ENCODE measurements around the gene BTBD10. TPM values are rescaled to one million over a fixed set of nuclear protein-coding genes. Genes with fewer than 3 reads are reported as not detected.

The BTBD10 gene
- polyA plus RNA-seq, 1 donor from 2014 or later: 143 TPM

DNA sequence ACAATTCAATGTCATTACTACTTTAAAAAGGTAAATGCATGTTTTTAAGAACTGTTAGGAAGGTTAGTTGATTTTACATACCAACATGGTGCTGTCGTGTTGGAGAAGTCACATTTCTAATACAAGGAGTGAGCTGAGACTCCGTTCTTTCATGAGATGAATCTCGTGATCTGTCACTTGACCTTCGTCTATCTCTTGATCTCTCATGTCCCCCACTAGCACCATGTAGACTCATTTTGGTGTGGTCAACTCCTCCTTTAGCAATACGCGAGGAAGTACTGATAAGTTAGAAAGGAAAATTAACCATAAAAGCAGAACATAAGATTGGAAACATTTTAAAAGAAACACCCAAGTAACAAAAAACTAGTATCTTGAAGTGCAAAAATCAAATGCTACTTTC is 41.5 kb downstream of the BTBD10 start:
- H3K79me2 ChIP-seq (replicated peaks; ENCODE audit: insufficient read depth, low read length): peaks cover under 1% of the 10 kb centered on the region
- peaks cover 6% of the 10 kb centered on the region for H3K36me3 ChIP-seq (ENCODE audit: insufficient read depth, low read length)
- no peak overlapping the region for H2AFZ ChIP-seq (ENCODE audit: low read depth, low read length)
- no peaks in the 10 kb centered on the region for H3F3A ChIP-seq (ENCODE audit: insufficient read depth, low read length, poor library complexity, severe bottlenecking)
- no peak overlapping the region for H3K9ac ChIP-seq (ENCODE audit: low read length)
- TF ChIP-seq, protein P1, sequence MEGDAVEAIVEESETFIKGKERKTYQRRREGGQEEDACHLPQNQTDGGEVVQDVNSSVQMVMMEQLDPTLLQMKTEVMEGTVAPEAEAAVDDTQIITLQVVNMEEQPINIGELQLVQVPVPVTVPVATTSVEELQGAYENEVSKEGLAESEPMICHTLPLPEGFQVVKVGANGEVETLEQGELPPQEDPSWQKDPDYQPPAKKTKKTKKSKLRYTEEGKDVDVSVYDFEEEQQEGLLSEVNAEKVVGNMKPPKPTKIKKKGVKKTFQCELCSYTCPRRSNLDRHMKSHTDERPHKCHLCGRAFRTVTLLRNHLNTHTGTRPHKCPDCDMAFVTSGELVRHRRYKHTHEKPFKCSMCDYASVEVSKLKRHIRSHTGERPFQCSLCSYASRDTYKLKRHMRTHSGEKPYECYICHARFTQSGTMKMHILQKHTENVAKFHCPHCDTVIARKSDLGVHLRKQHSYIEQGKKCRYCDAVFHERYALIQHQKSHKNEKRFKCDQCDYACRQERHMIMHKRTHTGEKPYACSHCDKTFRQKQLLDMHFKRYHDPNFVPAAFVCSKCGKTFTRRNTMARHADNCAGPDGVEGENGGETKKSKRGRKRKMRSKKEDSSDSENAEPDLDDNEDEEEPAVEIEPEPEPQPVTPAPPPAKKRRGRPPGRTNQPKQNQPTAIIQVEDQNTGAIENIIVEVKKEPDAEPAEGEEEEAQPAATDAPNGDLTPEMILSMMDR (IDR thresholded peaks at IDR 0.05; ENCODE audit: poor library complexity, severe bottlenecking): no peak
- TF ChIP-seq RAD21 (conservative IDR thresholded peaks at IDR 0.05) (no peak), TAF1 (IDR thresholded peaks at IDR 0.05; ENCODE audit: low read depth) (no peak), EZH2 (IDR thresholded peaks at IDR 0.05; ENCODE audit: borderline replicate concordance, insufficient read depth, low read length, poor library complexity, severe bottlenecking) (no peak), EP300 (conservative IDR thresholded peaks at IDR 0.05; ENCODE audit: poor library complexity, severe bottlenecking) (no peak), MXI1 (conservative IDR thresholded peaks at IDR 0.05; ENCODE audit: poor library complexity, severe bottlenecking) (no peak)
- H3K27ac ChIP-seq (ENCODE audit: low read length): no peak overlapping the region
- H3K9me3 ChIP-seq (ENCODE audit: low read length): no peaks in the 10 kb centered on the region
- H3K27me3 ChIP-seq (ENCODE audit: insufficient read depth, low read depth, low read length): no peaks in the 10 kb centered on the region
- no peaks in the 10 kb centered on the region for H4K20me1 ChIP-seq (ENCODE audit: insufficient read depth)
- no peak overlapping the region for H3K4me3 ChIP-seq (ENCODE audit: low read length)
- H3K4me2 ChIP-seq (ENCODE audit: low read length): no peak overlapping the region
- no peaks in the 10 kb centered on the region for H3K9me2 ChIP-seq (ENCODE audit: insufficient read depth, low read length)

DNA sequence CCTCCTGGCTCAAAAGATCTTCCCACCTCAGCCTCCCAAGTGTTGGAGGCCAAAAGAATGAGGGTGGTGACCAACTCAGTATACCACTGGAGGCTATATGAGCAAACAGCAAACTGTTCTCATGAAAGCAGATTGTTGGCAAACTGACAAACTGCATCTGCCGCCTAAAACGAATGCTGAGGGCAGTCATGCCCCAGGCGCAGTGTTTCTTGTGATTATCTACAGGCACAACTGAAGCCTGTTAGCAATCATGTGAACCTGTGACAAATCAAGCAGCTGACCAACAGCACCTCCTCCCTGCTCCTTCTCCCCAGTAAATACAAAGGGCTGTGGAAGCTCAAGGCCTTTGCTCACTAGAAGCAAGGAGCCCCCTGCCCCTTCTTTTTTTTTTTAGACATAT is 47.8 kb downstream of the BTBD10 start:
- no peaks in the 10 kb centered on the region for H3K9me2 ChIP-seq (ENCODE audit: insufficient read depth, low read length)
- no peak overlapping the region for H2AFZ ChIP-seq (ENCODE audit: low read depth, low read length)
- peaks cover 11% of the 10 kb centered on the region for H3K36me3 ChIP-seq (ENCODE audit: insufficient read depth, low read length)
- no peaks in the 10 kb centered on the region for H3K9me3 ChIP-seq (ENCODE audit: low read length)
- no peaks in the 10 kb centered on the region for H3K79me2 ChIP-seq (replicated peaks; ENCODE audit: insufficient read depth, low read length)
- no peak overlapping the region for H3K27ac ChIP-seq (ENCODE audit: low read length)
- H3F3A ChIP-seq (ENCODE audit: insufficient read depth, low read length, poor library complexity, severe bottlenecking): no peaks in the 10 kb centered on the region
- no peak overlapping the region for H3K4me2 ChIP-seq (ENCODE audit: low read length)
- no peaks in the 10 kb centered on the region for H3K27me3 ChIP-seq (ENCODE audit: insufficient read depth, low read depth, low read length)
- no peak overlapping the region for H3K4me3 ChIP-seq (ENCODE audit: low read length)
- no peak overlapping the region for H3K9ac ChIP-seq (ENCODE audit: low read length)
- no peaks in the 10 kb centered on the region for H4K20me1 ChIP-seq (ENCODE audit: insufficient read depth)
- TF ChIP-seq, protein P2, sequence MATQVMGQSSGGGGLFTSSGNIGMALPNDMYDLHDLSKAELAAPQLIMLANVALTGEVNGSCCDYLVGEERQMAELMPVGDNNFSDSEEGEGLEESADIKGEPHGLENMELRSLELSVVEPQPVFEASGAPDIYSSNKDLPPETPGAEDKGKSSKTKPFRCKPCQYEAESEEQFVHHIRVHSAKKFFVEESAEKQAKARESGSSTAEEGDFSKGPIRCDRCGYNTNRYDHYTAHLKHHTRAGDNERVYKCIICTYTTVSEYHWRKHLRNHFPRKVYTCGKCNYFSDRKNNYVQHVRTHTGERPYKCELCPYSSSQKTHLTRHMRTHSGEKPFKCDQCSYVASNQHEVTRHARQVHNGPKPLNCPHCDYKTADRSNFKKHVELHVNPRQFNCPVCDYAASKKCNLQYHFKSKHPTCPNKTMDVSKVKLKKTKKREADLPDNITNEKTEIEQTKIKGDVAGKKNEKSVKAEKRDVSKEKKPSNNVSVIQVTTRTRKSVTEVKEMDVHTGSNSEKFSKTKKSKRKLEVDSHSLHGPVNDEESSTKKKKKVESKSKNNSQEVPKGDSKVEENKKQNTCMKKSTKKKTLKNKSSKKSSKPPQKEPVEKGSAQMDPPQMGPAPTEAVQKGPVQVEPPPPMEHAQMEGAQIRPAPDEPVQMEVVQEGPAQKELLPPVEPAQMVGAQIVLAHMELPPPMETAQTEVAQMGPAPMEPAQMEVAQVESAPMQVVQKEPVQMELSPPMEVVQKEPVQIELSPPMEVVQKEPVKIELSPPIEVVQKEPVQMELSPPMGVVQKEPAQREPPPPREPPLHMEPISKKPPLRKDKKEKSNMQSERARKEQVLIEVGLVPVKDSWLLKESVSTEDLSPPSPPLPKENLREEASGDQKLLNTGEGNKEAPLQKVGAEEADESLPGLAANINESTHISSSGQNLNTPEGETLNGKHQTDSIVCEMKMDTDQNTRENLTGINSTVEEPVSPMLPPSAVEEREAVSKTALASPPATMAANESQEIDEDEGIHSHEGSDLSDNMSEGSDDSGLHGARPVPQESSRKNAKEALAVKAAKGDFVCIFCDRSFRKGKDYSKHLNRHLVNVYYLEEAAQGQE (IDR thresholded peaks at IDR 0.05; ENCODE audit: borderline replicate concordance): no peak
- TF ChIP-seq, protein P1 (IDR thresholded peaks at IDR 0.05; ENCODE audit: poor library complexity, severe bottlenecking): no peak

Data from neural cell (in vitro differentiated cells).